IMR-90 (cell line): ENCODE results near the gene OR2H1. TPM values are rescaled to one million over a fixed set of nuclear protein-coding genes. Genes with fewer than 3 reads are reported as not detected.

ENCODE experiments used
- ATAC-seq: fragments of 200-7000 bp; cut with Tn5 transposase; 2 replicates; pipeline ENCODE4 v1.9.1; 2020; ENCODE audit warnings: low read depth, mild to moderate bottlenecking, moderate library complexity
- BruUV-seq: library from RNA; stranded (reverse); fragments of 400-500 nt; replicated peaks from 2 replicates; lab custom pipeline; 2021; lab: Mats Ljungman, UMichigan
- CTCF ChIA-PET: fragments of 300-600 bp; formaldehyde crosslinking; extraction: SDS; loops from one replicate; lab custom pipeline; 2021; ENCODE audit warnings: antibody characterized with exemption; lab: Yijun Ruan, JAX
- POLR2A ChIA-PET: fragments of 300-600 bp; sonication (Branson Sonifier 250); formaldehyde crosslinking; loops from one replicate; lab custom pipeline; 2022; ENCODE audit warnings: antibody characterized with exemption; ENCODE audit not compliant: unreplicated experiment; lab: Charles Lee
- DNase-seq: peaks from one replicate; pipeline ENCODE4 v3.0.0; 2013
- H2AFZ ChIP-seq: replicated peaks from 2 replicates; pipeline ENCODE3; 2013; ENCODE audit warnings: low read length, mild to moderate bottlenecking; ENCODE audit not compliant: poor library complexity
- H2AK5ac ChIP-seq: 2 replicates; pipeline ENCODE4 v1.6.1; 2013; ENCODE audit warnings: low read depth, low read length, inconsistent platforms
- H2AK9ac ChIP-seq: replicated peaks from 2 replicates; pipeline ENCODE3; 2013; ENCODE audit warnings: mild to moderate bottlenecking, low read depth, low read length, moderate library complexity; ENCODE audit not compliant: poor library complexity
- H2BK120ac ChIP-seq: 2 replicates; pipeline ENCODE4 v1.6.1; 2013; ENCODE audit warnings: low read depth, low read length, inconsistent platforms
- H2BK15ac ChIP-seq: 3 replicates; pipeline ENCODE4 v1.6.1; 2013; ENCODE audit warnings: low read depth, low read length, inconsistent platforms
- H2BK20ac ChIP-seq: 2 replicates; pipeline ENCODE4 v1.6.1; 2013; ENCODE audit warnings: low read depth, mild to moderate bottlenecking, inconsistent platforms, low read length, moderate library complexity
- H2BK5ac ChIP-seq: 2 replicates; pipeline ENCODE4 v1.6.1; 2013; ENCODE audit warnings: mild to moderate bottlenecking, low read depth, low read length, inconsistent platforms; ENCODE audit not compliant: poor library complexity, severe bottlenecking
- H3K14ac ChIP-seq: replicated peaks from 2 replicates; pipeline ENCODE4 v1.6.1; 2013; ENCODE audit warnings: low read depth, low read length, inconsistent platforms
- H3K18ac ChIP-seq: 2 replicates; pipeline ENCODE4 v1.6.1; 2013; ENCODE audit warnings: low read depth, low read length, control low read depth
- H3K23ac ChIP-seq: 2 replicates; pipeline ENCODE4 v1.6.1; 2013; ENCODE audit warnings: low read depth, low read length, inconsistent platforms
- H3K27ac ChIP-seq: 2 replicates; pipeline ENCODE4 v1.5.1; 2013; ENCODE audit warnings: mild to moderate bottlenecking, control low read depth, low read length; ENCODE audit not compliant: insufficient read depth
- H3K27me3 ChIP-seq: 2 replicates; pipeline ENCODE4 v1.6.1; 2013; ENCODE audit warnings: low read length; ENCODE audit not compliant: control insufficient read depth, insufficient read depth
- H3K36me3 ChIP-seq: 2 replicates; pipeline ENCODE4 v1.6.1; 2013; ENCODE audit warnings: low read length, mixed read lengths; ENCODE audit not compliant: control insufficient read depth, insufficient read depth
- H3K4ac ChIP-seq: 2 replicates; pipeline ENCODE4 v1.6.1; 2013; ENCODE audit warnings: low read depth, low read length, inconsistent platforms
- H3K4me1 ChIP-seq: 2 replicates; pipeline ENCODE4 v1.6.1; 2013; ENCODE audit warnings: low read length, mixed read lengths; ENCODE audit not compliant: control insufficient read depth, insufficient read depth
- H3K4me2 ChIP-seq: 2 replicates; pipeline ENCODE4 v1.6.1; 2013; ENCODE audit warnings: low read depth, mild to moderate bottlenecking, control low read depth, low read length, moderate library complexity
- H3K4me3 ChIP-seq: 2 replicates; pipeline ENCODE4 v1.5.1; 2013; ENCODE audit warnings: low read depth, mild to moderate bottlenecking, control low read depth, low read length, moderate library complexity; ENCODE audit not compliant: insufficient read depth
- H3K56ac ChIP-seq: 2 replicates; pipeline ENCODE4 v1.6.1; 2013; ENCODE audit warnings: low read length, inconsistent platforms; ENCODE audit not compliant: insufficient read depth; ENCODE audit errors: extremely low read depth
- H3K79me1 ChIP-seq, 2 experiments: 2 replicates each; pipeline ENCODE4 v1.6.1; 2013; ENCODE audit warnings: low read length in 2 of 2, inconsistent platforms in 1 of 2, low read depth in 1 of 2
- H3K9ac ChIP-seq: 2 replicates; pipeline ENCODE4 v1.6.1; 2013; ENCODE audit warnings: low read depth, low read length, control low read depth
- H3K9me1 ChIP-seq: 2 replicates; pipeline ENCODE4 v1.6.1; 2013; ENCODE audit warnings: low read length, inconsistent platforms; ENCODE audit not compliant: insufficient read depth
- H3K9me3 ChIP-seq: 2 replicates; pipeline ENCODE4 v1.6.1; 2013; ENCODE audit warnings: low read length; ENCODE audit not compliant: control insufficient read depth, insufficient read depth
- H4K20me1 ChIP-seq: 2 replicates; pipeline ENCODE4 v1.6.1; 2013; ENCODE audit warnings: low read length, inconsistent platforms; ENCODE audit not compliant: insufficient read depth
- H4K5ac ChIP-seq: 2 replicates; pipeline ENCODE4 v1.6.1; 2013; ENCODE audit warnings: mild to moderate bottlenecking, low read depth, low read length, control low read depth
- H4K8ac ChIP-seq, 2 experiments: 2 replicates each; pipeline ENCODE4 v1.6.1; 2013; ENCODE audit warnings: low read depth in 2 of 2, low read length in 2 of 2, control low read depth in 1 of 2, inconsistent platforms in 1 of 2
- H4K91ac ChIP-seq: 2 replicates; pipeline ENCODE4 v1.6.1; 2013; ENCODE audit warnings: low read depth, low read length, inconsistent platforms; ENCODE audit not compliant: insufficient read depth
- CEBPB ChIP-seq: IDR thresholded peaks from 2 replicates; pipeline ENCODE4 v1.6.1; 2012; ENCODE audit warnings: low read depth, low read length, improper control_type of control experiment
- FOS ChIP-seq: fragments of 150-350 bp; IDR thresholded peaks from 2 replicates; pipeline ENCODE4 v1.6.1; 2016; ENCODE audit warnings: low read depth, low read length
- dilution Hi-C: fragments of 300-500 bp; cut with HindIII; formaldehyde crosslinking; loops from one replicate; pipeline ENCODE4 v1.14.3; 2018; ENCODE audit warnings: low sequenced_read_pairs; ENCODE audit not compliant: unreplicated experiment
- in situ Hi-C: fragments of 300-500 bp; cut with MboI; formaldehyde crosslinking; loops from 3 replicates; pipeline ENCODE4 v1.14.3; 2019; ENCODE audit warnings: low sequenced_read_pairs, inconsistent platforms, mixed read lengths
- intact Hi-C: fragments of 100-400 bp; cut with micrococcal nuclease; formaldehyde crosslinking; loops from 2 replicates; pipeline ENCODE4 v1.10.0; 2022
- polyA plus RNA-seq, 3 experiments: library from polyadenylated mRNA; depleted of rRNA; stranded (reverse); fragments of >200 nt; gene quantifications; 2 replicates each; pipeline ENCODE4 v1.2.3, GENCODE V29; 2012; ENCODE audit warnings: low replicate concordance in 1 of 3
- total RNA-seq: library from RNA; depleted of rRNA; stranded (reverse); fragments of >200 nt; gene quantifications from 2 replicates; pipeline ENCODE4 v1.2.3, GENCODE V29; 2012

The OR2H1 gene
- total and polyA plus RNA-seq, 2 of the 4 experiments (the other 2 are of a cell fraction): not detected

DNA sequence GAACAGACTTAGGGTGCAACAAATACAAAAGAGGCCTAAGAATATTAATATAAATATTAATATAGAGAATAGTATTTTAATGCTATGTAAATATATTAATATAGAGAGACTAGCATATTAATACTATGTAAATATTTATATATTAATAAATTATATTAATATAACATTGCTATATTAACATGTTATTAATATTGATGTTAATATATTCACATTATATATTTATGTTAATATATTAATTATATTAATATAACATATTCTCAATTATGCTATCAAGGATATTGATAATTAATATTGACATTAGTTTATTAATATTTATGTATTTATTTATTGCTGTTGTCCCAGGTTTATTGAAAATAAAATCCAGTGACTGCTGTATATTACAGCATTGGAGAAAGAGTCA lies 31.9 kb downstream of the OR2H1 start:
- Histone ChIP-seq H4K20me1 (no peaks in the 10 kb centered on the region), H3K27me3 (no peaks in the 10 kb centered on the region), H2AK9ac (no peak overlapping the region), H3K9ac (no peak overlapping the region), H4K5ac (no peak overlapping the region), H2BK120ac (no peak overlapping the region), H4K91ac (no peak overlapping the region), H2AFZ (no peak overlapping the region), H3K4me3 (no peak overlapping the region), H2BK15ac (no peak overlapping the region), H4K8ac (no peak overlapping the region), H3K56ac (no peak overlapping the region), H3K4ac (no peak overlapping the region), H3K9me1 (no peaks in the 10 kb centered on the region), H3K4me1 (no peaks in the 10 kb centered on the region), H3K14ac (no peak overlapping the region), H3K9me3 (peaks cover 11% of the 10 kb centered on the region), H3K27ac (no peak overlapping the region), H2BK20ac (no peak overlapping the region), H3K4me2 (no peak overlapping the region), H2BK5ac (no peak overlapping the region), H2AK5ac (no peak overlapping the region), H3K18ac (no peak overlapping the region), H3K23ac (no peak overlapping the region), H3K79me1 (no peaks in the 10 kb centered on the region), H3K36me3 (no peaks in the 10 kb centered on the region)
- intact Hi-C loops: no loop called here
- in situ Hi-C loops: no loop called here
- TF ChIP-seq CEBPB: no peak
- TF ChIP-seq FOS: no peak
- BruUV-seq: no TSS peak
- DNase-seq (no peak), ATAC-seq (no peak)
- POLR2A ChIA-PET: no interaction called here
- CTCF ChIA-PET: no interaction called here
- dilution Hi-C loops: no loop called here
